Stimulated activated effector memory CD8-positive, alpha-beta T cell treated with anti-CD3 and anti-CD28 coated beads, Interleukin-12 subunit alpha, Interleukin-12 subunit beta, amount 100 ng/mL, for 72 hours (primary cell): ENCODE data around the gene PDK1.
"Not testable (repeated sequence)": the region's sequence is repeated elsewhere in the genome, so short reads cannot be mapped to it uniquely, and the experiment has no call there.

Source experiments
- ATAC-seq: fragments of 150-1000 bp; cut with Tn5 transposase; 2 replicates; pipeline ENCODE4 v1.10.0; 2021
- DNase-seq, 2 donors: peaks; one replicate each; pipeline ENCODE4 v3.0.0; 2021 to 2022; ENCODE audit warnings: low spot score in 2 of 2
- H3K27ac Mint-ChIP-seq: one replicate; pipeline ENCODE4 v1.8.0; 2022; ENCODE audit warnings: mild to moderate bottlenecking, mixed read lengths
- H3K36me3 Mint-ChIP-seq: one replicate; pipeline ENCODE4 v1.8.0; 2022; ENCODE audit warnings: mild to moderate bottlenecking, mixed read lengths
- H3K4me1 Mint-ChIP-seq: one replicate; pipeline ENCODE4 v1.8.0; 2022; ENCODE audit warnings: mixed read lengths
- H3K4me3 Mint-ChIP-seq: one replicate; pipeline ENCODE4 v1.8.0; 2022; ENCODE audit warnings: mild to moderate bottlenecking, mixed read lengths
- H3K9me3 Mint-ChIP-seq: one replicate; pipeline ENCODE4 v1.8.0; 2022; ENCODE audit warnings: mixed read lengths

The PDK1 gene

GRCh38 chr2:172555522-172556283 is at the start of gene PDK1:
Gene PDK1, plus strand, starts transcription at chr2:172556090. Its CDS starts 61 bp downstream, at chr2:172556151.
- H3K27ac Mint-ChIP-seq = peak within 1 kb of the TSS; percentile 97
- peak within 1 kb of the TSS; percentile 93 for H3K4me3 Mint-ChIP-seq
- H3K9me3 Mint-ChIP-seq = no peaks in the 10 kb centered on the region
- DNase-seq = peak; percentile 87 to 94
- ATAC-seq = peak; percentile 96
- H3K4me1 Mint-ChIP-seq = peaks cover 43% of the 10 kb centered on the region
- H3K36me3 Mint-ChIP-seq = peaks cover 73% of the 10 kb centered on the region

GRCh38 chr2:172507199-172507598 is 48.7 kb upstream of the PDK1 start:
- Mint-ChIP-seq H3K4me3 (no peak overlapping the region), H3K4me1 (no peaks in the 10 kb centered on the region), H3K36me3 (peaks cover 28% of the 10 kb centered on the region), H3K27ac (no peak overlapping the region), H3K9me3 (no peaks in the 10 kb centered on the region)
- DNase-seq = no peak
- no peak for ATAC-seq

- no peak overlapping the region for H3K4me3 Mint-ChIP-seq
- ATAC-seq (no peak), DNase-seq (no peak)
- H3K36me3 Mint-ChIP-seq = peaks cover 16% of the 10 kb centered on the region
- peak overlapping the region; percentile 29 for H3K27ac Mint-ChIP-seq
- no peaks in the 10 kb centered on the region for H3K4me1 Mint-ChIP-seq
- peaks cover 3% of the 10 kb centered on the region for H3K9me3 Mint-ChIP-seq
These were observed 45.8 kb upstream of the PDK1 start for GRCh38 chr2:172510088-172510487.

DNA sequence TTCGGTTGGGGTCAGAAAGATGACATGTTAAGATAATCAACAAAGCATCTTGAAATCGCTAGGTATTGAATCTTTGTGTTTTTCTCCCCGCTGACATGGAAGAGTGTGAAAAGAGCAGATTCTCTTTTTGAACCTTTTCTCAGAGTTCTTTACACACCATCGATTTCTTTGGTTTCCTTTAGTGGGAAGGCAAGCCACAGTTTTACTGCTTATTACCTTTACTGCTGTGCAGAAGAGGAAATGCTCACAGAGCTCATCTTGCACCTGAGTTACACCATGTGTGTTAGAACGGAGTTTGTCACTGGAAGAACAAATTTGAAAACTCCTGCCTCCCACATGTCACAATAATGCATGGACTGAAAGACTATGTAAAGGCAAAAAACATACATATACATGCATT is 45.3 kb upstream of the PDK1 start:
- peaks cover 11% of the 10 kb centered on the region for H3K36me3 Mint-ChIP-seq

GRCh38 chr2:172512810-172513523 is 42.9 kb upstream of the PDK1 start:
- H3K27ac Mint-ChIP-seq = no peak overlapping the region
- H3K4me1 Mint-ChIP-seq = peaks cover 7% of the 10 kb centered on the region
- H3K9me3 Mint-ChIP-seq = peaks cover 3% of the 10 kb centered on the region
- DNase-seq = no peak
- no peak for ATAC-seq
- no peaks in the 10 kb centered on the region for H3K36me3 Mint-ChIP-seq
- H3K4me3 Mint-ChIP-seq = no peak overlapping the region

More for the DNA sequence above, 45.3 kb upstream of the PDK1 start:
- peak overlapping the region; percentile 29 for H3K27ac Mint-ChIP-seq
- peaks cover 3% of the 10 kb centered on the region for H3K9me3 Mint-ChIP-seq
- DNase-seq (no peak), ATAC-seq (no peak)
- H3K4me1 Mint-ChIP-seq = no peaks in the 10 kb centered on the region
- H3K4me3 Mint-ChIP-seq = no peak overlapping the region

- Mint-ChIP-seq H3K4me3 (no peak overlapping the region), H3K9me3 (peaks cover 3% of the 10 kb centered on the region), H3K36me3 (no peaks in the 10 kb centered on the region), H3K27ac (no peak overlapping the region), H3K4me1 (peaks cover 7% of the 10 kb centered on the region)
- ATAC-seq = no peak
- DNase-seq = no peak
These were observed 42.4 kb upstream of the PDK1 start for GRCh38 chr2:172513524-172513900.

GRCh38 chr2:172513935-172514586 is 41.8 kb upstream of the PDK1 start:
- H3K9me3 Mint-ChIP-seq = peaks cover 3% of the 10 kb centered on the region
- no peak for DNase-seq

DNA sequence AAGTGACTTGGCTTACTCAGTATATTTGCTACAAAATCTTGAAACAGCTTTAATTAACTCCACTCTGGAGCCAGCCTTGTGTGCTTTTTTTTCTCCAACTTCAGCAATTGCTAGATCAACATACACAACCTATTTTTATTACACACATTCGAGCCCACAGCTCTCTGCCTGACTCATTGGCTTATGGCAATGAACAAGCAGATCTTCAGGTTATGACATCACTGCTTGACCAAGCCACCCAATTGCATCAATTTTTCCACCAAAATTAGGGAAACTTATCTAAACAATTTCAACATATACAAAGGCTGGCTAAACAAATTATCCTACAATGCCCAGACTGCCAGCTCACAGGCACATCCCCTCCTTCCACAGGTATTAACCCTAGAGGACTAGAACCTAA is 39.6 kb upstream of the PDK1 start:
- H3K27ac Mint-ChIP-seq = no peak overlapping the region
- DNase-seq (no peak), ATAC-seq (no peak)
- peaks cover 7% of the 10 kb centered on the region for H3K4me1 Mint-ChIP-seq
- H3K36me3 Mint-ChIP-seq = no peaks in the 10 kb centered on the region
- no peak overlapping the region for H3K4me3 Mint-ChIP-seq
- H3K9me3 Mint-ChIP-seq = peaks cover 8% of the 10 kb centered on the region

More at GRCh38 chr2:172513935-172514586, 41.8 kb upstream of the PDK1 start:
- Mint-ChIP-seq H3K27ac (no peak overlapping the region), H3K4me3 (no peak overlapping the region), H3K4me1 (peaks cover 7% of the 10 kb centered on the region), H3K36me3 (no peaks in the 10 kb centered on the region)
- no peak for ATAC-seq

- peaks cover 5% of the 10 kb centered on the region for H3K9me3 Mint-ChIP-seq
- no peak overlapping the region for H3K4me3 Mint-ChIP-seq
- no peaks in the 10 kb centered on the region for H3K36me3 Mint-ChIP-seq
- no peak overlapping the region for H3K27ac Mint-ChIP-seq
- peaks cover 7% of the 10 kb centered on the region for H3K4me1 Mint-ChIP-seq
- ATAC-seq (no peak), DNase-seq (no peak)
These were observed 36.9 kb upstream of the PDK1 start for GRCh38 chr2:172518995-172519394.

DNA sequence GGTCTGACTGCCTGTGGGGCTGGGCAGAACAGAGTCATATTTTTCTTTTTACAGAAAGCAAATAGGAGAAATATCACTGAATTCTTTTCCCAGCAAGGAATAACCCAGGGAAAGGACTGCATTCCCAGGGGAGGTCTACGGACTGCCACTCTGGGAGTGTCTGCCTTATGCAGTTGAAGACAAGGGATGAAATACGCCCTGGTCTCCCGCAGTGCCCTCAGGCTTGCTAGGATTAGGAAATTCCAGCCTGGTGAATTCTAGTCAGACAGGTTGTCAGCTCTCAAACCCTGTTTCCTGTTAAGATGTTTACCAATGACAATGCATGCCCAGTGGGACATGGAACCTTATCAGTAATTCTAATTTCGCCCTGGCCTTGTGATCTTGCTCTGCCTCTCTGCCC is 30.3 kb upstream of the PDK1 start:
- DNase-seq (no peak), ATAC-seq (no peak)
- Mint-ChIP-seq H3K4me3 (no peak overlapping the region), H3K9me3 (peaks cover 20% of the 10 kb centered on the region), H3K4me1 (no peaks in the 10 kb centered on the region), H3K36me3 (peaks cover 7% of the 10 kb centered on the region), H3K27ac (no peak overlapping the region)

DNA sequence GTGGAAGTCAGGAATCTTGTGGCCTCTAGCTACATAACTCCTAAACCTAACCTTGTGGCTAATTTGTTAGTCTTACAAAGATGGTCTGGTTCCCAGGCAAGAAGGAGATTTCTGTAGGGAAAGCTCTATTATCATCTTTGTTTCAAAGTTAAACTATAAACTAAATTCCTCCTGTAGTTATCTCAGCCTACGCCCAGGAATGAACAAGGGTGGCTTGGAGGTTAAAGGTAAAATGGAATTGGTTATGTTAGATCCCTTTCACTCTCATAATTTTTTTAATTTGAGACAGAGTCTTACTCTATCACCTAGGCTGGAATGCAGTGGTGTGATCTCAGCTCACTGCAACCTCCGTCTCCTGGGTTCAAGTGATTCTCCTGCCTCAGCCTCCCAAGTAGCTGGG is 24.6 kb upstream of the PDK1 start:
- DNase-seq (no peak), ATAC-seq (no peak)
- peaks cover 7% of the 10 kb centered on the region for H3K36me3 Mint-ChIP-seq
- H3K4me1 Mint-ChIP-seq = no peaks in the 10 kb centered on the region
- no peak overlapping the region for H3K27ac Mint-ChIP-seq
- H3K9me3 Mint-ChIP-seq = peaks cover 17% of the 10 kb centered on the region
- H3K4me3 Mint-ChIP-seq = no peak overlapping the region

- H3K36me3 Mint-ChIP-seq, H3K4me1 Mint-ChIP-seq, ATAC-seq, H3K27ac Mint-ChIP-seq, DNase-seq, H3K4me3 Mint-ChIP-seq: not testable (repeated sequence)
- peaks cover 16% of the 10 kb centered on the region for H3K9me3 Mint-ChIP-seq
These were observed 23.4 kb upstream of the PDK1 start for GRCh38 chr2:172532461-172532860.

DNA sequence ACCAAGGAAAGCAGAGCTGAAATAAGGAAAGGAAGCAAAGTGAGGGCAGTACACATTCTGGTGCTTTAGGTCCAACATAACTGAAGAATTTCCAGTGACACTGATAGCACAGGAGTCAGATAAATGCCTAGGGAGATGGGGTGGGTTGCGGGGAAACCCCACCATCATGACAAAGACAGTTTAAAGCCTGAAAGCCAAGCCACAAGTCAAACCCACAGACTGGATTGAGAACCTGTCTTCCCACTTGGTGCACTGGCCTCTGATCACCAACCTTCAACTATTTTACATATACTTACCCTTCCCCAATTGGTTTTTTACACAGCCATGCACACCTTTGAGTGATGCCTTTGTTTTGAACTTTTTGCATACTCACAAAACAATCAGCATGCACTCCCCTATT is 22.2 kb upstream of the PDK1 start:
- H3K4me3 Mint-ChIP-seq = no peak overlapping the region
- DNase-seq (no peak), ATAC-seq (no peak)
- H3K27ac Mint-ChIP-seq = no peak overlapping the region
- no peaks in the 10 kb centered on the region for H3K4me1 Mint-ChIP-seq
- peaks cover 16% of the 10 kb centered on the region for H3K9me3 Mint-ChIP-seq
- H3K36me3 Mint-ChIP-seq = peaks cover 7% of the 10 kb centered on the region

DNA sequence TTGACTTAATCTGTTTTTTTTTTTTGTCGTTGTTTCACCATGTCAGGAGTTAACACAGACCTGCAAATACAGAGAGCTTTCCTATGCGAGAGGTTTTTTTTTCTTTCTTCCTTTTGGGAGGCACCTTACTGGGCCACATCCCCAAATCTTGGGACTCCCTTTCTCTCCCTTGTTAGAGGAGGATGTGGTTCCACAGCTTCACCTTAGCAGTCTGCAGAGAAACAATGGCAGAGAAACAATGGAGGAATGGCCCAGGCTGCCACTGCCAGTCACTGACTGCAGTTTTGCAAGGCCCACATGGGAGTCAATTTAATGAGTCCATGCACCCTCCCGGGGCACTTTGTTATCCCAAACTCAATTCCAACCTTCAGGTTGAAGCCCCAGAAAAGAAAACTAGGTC is 20.8 kb upstream of the PDK1 start:
- H3K9me3 Mint-ChIP-seq = peaks cover 10% of the 10 kb centered on the region
- H3K27ac Mint-ChIP-seq = no peak overlapping the region
- H3K4me1 Mint-ChIP-seq = no peaks in the 10 kb centered on the region
- DNase-seq = no peak
- no peak overlapping the region for H3K4me3 Mint-ChIP-seq
- peaks cover 1% of the 10 kb centered on the region for H3K36me3 Mint-ChIP-seq
- no peak for ATAC-seq

DNA sequence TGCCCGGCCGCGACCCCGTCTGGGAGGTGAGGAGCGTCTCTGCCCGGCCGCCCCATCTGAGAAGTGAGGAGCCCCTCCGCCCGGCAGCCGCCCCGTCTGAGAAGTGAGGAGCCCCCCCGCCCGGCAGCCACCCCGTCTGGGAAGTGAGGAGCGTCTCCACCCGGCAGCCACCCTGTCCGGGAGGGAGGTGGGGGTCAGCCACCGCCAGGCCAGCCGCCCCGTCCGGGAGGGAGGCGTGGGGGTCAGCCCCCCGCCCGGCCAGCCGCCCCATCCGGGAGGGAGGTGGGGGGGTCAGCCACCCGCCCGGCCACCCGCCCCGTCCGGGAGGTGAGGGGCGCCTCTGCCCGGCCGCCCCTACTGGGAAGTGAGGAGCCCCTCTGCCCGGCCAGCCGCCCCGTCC is 18.0 kb upstream of the PDK1 start:
- not testable (repeated sequence) for ATAC-seq, DNase-seq, H3K27ac Mint-ChIP-seq, H3K4me1 Mint-ChIP-seq, H3K9me3 Mint-ChIP-seq, H3K36me3 Mint-ChIP-seq, H3K4me3 Mint-ChIP-seq

- Mint-ChIP-seq H3K9me3 (peaks cover 3% of the 10 kb centered on the region), H3K27ac (no peak overlapping the region), H3K4me3 (no peak overlapping the region), H3K36me3 (no peaks in the 10 kb centered on the region), H3K4me1 (peaks cover 14% of the 10 kb centered on the region)
- ATAC-seq (no peak), DNase-seq (no peak)
These were observed 16.1 kb upstream of the PDK1 start for GRCh38 chr2:172539767-172540166.
